ENCODE data around the gene SCN4A. TPM values are rescaled to one million over a fixed set of nuclear protein-coding genes. Genes with fewer than 3 reads are reported as not detected.
A peak's percentile ranks its signal among the peaks of the same experiment; 100 is the strongest.
"Not testable (repeated sequence)": the region's sequence is repeated elsewhere in the genome, so short reads cannot be mapped to it uniquely, and the experiment has no call there.

The SCN4A gene
- total RNA-seq, 1 donor from 2014 or later = 0.32 TPM

- DNase-seq (peak; percentile 7), ATAC-seq (no peak)
- intact Hi-C loops (cut with micrococcal nuclease) = no loop called here
Measured at GRCh38 chr17:63927464-63928171, 45.1 kb downstream of the SCN4A start.

- DNase-seq (no peak), ATAC-seq (no peak)
Measured at GRCh38 chr17:63926164-63926563, 46.6 kb downstream of the SCN4A start.

GRCh38 chr17:63925615-63926014 lies 47.1 kb downstream of the SCN4A start:
- intact Hi-C loops (cut with micrococcal nuclease) = no loop called here
- DNase-seq = peak; percentile 12
- ATAC-seq = no peak

More at GRCh38 chr17:63926164-63926563, 46.6 kb downstream of the SCN4A start:
- intact Hi-C loops (cut with micrococcal nuclease) = no loop called here

- intact Hi-C loops (cut with micrococcal nuclease); ATAC-seq; DNase-seq: not testable (repeated sequence)
Measured at GRCh38 chr17:63922402-63922801, 50.3 kb downstream of the SCN4A start.

- DNase-seq = peak; percentile 4
- intact Hi-C loops (cut with micrococcal nuclease); ATAC-seq: not testable (repeated sequence)
Measured at GRCh38 chr17:63920779-63921178, 51.9 kb downstream of the SCN4A start.

- intact Hi-C loops (cut with micrococcal nuclease); ATAC-seq: not testable (repeated sequence)
- peak; percentile 6 for DNase-seq
Measured at GRCh38 chr17:63920050-63920449, 52.7 kb downstream of the SCN4A start.

- intact Hi-C loops (cut with micrococcal nuclease) = no loop called here
Measured at GRCh38 chr17:63919311-63919723, 53.4 kb downstream of the SCN4A start.

GRCh38 chr17:63918789-63919305 lies 53.9 kb downstream of the SCN4A start, which contains the start of gene GH1:
Gene GH1, minus strand, starts transcription at chr17:63918839. Its CDS starts 63 bp downstream, at chr17:63918776.
- peak; percentile 18 for DNase-seq
- intact Hi-C loops (cut with micrococcal nuclease); ATAC-seq: not testable (repeated sequence)

More at GRCh38 chr17:63919311-63919723, 53.4 kb downstream of the SCN4A start:
- ATAC-seq (peak; percentile 83), DNase-seq (peak; percentile 36)

- ATAC-seq (peak; percentile 31), DNase-seq (peak; percentile 10)
- intact Hi-C loops (cut with micrococcal nuclease) = no loop called here
Measured at GRCh38 chr17:63918305-63918704, 54.4 kb downstream of the SCN4A start.

GRCh38 chr17:63917646-63918045 lies 55.1 kb downstream of the SCN4A start:
- intact Hi-C loops (cut with micrococcal nuclease) = no loop called here
- no peak for ATAC-seq
- DNase-seq = peak; percentile 9

GRCh38 chr17:63917206-63917605 lies 55.5 kb downstream of the SCN4A start:
- intact Hi-C loops (cut with micrococcal nuclease); ATAC-seq; DNase-seq: not testable (repeated sequence)

- intact Hi-C loops (cut with micrococcal nuclease) = no loop called here
- ATAC-seq = no peak
- DNase-seq = no peak
Measured at GRCh38 chr17:63916566-63917185, 56.0 kb downstream of the SCN4A start.

- DNase-seq; ATAC-seq; intact Hi-C loops (cut with micrococcal nuclease): not testable (repeated sequence)
Measured at GRCh38 chr17:63915753-63916152, 57.0 kb downstream of the SCN4A start.

GRCh38 chr17:63914471-63914870 lies 58.2 kb downstream of the SCN4A start:
- no peak for ATAC-seq

GRCh38 chr17:63911657-63912100 lies 61.0 kb downstream of the SCN4A start:
- DNase-seq (no peak), ATAC-seq (peak; percentile 61)

More at GRCh38 chr17:63914471-63914870, 58.2 kb downstream of the SCN4A start:
- DNase-seq = no peak
- intact Hi-C loops (cut with micrococcal nuclease) = no loop called here

GRCh38 chr17:63911041-63911635 lies 61.6 kb downstream of the SCN4A start, which contains the start of gene CSHL1:
Gene CSHL1, minus strand, starts transcription at chr17:63911258. Its CDS starts 62 bp downstream, at chr17:63911196.
- DNase-seq = no peak

More at GRCh38 chr17:63911657-63912100, 61.0 kb downstream of the SCN4A start:
- intact Hi-C loops (cut with micrococcal nuclease) = no loop called here

GRCh38 chr17:63910096-63910495 lies 62.6 kb downstream of the SCN4A start:
- ATAC-seq (no peak), DNase-seq (no peak)
- intact Hi-C loops (cut with micrococcal nuclease) = no loop called here

More at GRCh38 chr17:63911041-63911635, 61.6 kb downstream of the SCN4A start, which contains the start of gene CSHL1:
- intact Hi-C loops (cut with micrococcal nuclease) = no loop called here
- no peak for ATAC-seq

GRCh38 chr17:63909586-63909985 lies 63.1 kb downstream of the SCN4A start:
- DNase-seq; intact Hi-C loops (cut with micrococcal nuclease); ATAC-seq: not testable (repeated sequence)

GRCh38 chr17:63907161-63907778 lies 65.4 kb downstream of the SCN4A start:
- peak; percentile 41 for ATAC-seq
- DNase-seq; intact Hi-C loops (cut with micrococcal nuclease): not testable (repeated sequence)
